ENCODE results near the gene ANKRD7.
"Not testable (repeated sequence)": the region's sequence is repeated elsewhere in the genome, so short reads cannot be mapped to it uniquely, and the experiment has no call there.

Gene ANKRD7

DNA sequence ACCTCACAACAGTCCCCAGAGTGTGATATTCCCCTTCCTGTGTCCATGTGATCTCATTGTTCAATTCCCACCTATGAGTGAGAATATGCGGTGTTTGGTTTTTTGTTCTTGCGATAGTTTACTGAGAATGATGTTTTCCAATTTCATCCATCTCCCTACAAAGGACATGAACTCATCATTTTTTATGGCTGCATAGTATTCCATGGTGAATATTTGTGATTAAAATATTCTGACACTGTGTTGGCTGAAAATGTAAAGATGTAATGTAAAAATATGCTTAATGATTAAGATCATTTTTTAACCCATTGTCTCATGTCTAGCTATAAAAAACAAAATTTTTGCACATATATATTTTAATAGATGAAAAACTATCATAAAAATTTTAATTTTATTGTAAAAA, 15.8 kb downstream of the ANKRD7 start:
- DNase-seq = not testable (repeated sequence)

DNA sequence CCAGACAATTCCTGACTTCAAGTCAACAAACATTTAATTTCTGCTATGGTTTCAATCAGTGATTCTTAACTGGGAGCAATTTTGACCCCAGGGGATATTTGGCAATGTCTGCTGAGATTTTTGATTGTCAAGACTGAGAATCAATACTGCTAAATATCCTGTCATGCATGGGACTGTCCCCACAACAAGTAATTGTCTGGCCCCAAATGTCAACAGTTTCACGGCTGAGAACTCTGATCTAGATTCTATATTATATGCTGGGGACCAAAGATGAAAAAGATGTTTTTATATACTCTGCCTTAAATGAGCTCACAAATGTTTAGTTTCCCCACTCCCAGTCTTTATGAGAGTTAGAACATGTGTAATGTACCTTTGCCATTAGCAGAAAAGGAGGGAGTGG, 19.2 kb downstream of the ANKRD7 start:
- DNase-seq = no peak

DNA sequence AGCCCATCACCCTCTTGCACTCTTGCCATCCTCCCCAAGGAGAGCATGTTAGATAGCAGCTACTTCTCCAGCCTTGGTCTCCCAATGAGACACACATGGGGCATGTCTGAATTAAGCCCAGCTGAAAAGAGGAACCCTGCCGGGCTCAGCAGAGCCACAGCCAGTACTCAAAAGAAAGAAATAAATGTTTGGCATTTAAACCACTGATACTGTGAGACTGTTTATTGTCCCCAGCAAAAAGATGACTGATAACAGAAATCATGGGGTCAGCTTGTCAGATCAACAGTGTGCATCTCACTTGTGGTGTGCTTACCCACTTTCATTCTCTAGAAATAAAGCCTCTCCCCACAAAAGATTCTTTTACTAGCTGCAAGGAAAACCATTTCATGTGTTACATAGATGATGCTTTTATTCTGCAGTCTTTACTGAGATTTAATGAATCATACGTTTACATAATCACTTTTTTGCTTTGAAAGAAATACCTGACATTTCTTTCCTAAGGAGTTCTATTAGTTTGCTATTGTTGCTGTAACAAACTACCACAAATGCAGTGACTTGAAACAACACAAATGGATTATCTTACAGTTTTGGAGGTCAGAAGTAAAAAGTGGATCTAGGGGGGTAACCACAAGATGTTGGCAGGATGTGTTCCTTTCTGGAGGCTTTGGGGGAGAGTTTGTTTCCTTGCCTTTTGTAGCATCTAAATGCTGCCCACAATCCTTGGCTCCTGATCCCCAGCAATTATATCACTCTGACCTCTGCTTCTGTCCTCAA, 20.9 kb downstream of the ANKRD7 start:
- DNase-seq = no peak

DNA sequence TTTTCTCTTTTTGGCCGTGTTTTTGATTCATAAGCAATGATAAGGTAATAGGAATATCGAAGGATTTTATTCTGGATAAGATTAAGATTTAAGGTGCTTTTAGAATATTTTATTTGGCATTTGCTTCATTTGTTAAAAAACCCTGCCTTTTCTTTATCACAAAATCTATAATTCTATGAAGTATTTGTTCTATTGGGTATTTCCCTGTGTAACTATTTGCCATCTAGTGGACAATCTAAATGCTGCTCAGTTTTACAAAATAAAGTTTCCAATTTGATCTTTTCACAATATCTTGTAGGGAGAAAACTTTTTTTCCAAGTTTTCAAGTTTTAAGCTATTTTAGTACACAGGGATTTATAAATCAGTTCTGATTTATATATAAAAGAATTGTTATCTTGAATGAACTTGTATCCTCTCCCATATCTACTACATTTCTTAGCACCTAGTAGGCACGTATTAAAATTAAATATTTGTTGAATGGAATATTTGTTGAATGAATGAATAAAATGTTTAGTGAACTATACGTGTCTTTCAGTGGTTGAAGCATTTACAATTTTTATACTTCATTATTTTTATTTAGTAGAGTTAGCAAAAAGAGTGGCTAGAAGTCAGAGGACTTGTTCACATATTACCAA, 26.5 kb downstream of the ANKRD7 start:
- DNase-seq = no peak

DNA sequence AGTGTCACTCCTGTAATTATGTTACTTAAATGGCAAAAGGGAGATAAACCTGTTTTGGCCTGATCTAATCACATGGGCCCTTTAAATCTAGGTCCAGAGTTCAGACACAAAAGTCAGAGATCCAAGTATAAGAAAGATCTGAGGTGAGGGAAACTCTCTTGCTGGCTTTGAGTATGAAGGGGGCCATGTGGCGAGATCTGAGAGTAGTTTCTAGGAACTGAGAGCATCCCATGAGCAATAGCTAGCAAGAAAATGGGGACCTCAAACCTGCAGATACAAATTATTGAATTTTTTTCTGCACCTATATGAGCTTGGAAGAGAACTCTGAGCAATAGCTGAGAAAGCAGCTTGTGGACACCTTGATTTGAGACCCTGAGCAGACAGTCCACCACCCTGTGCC, 27.6 kb downstream of the ANKRD7 start:
- DNase-seq = no peak

DNA sequence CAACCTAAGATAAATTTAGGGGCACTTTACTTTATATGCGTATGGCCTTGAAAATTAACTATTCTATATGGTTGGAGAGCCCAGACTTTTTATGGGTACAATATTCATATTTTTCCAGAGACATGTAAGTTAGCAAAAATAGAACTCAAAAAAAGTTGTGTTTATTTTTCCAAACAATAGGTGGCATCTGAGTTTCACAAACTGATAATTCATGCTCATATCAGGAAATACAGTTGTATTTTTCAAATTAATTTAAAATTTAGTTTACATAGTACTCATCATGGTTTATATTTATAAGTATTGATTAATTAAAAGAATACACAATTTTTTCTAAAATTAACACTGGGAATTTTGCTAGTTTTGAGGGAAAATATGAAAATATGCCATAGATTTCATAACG, 34.6 kb downstream of the ANKRD7 start:
- no peak for DNase-seq

DNA sequence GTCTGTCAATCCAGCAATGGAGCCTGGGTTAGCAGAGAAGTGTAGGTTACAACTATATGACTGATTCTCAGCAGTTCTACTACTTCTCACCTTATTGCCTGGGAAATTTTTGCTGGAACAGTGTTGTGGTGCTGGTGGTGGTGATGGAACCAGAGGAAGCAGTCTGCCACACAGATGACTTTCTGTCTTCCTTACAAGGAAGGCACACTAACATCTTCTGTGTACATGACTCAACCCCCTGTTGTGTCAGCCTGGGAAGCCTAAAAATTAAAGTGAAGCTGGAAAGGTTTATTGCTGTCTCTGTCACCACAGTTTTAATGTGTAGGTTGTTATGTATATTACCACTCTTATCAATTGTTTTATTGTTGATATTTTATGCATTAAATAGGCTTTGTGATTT, 40.3 kb downstream of the ANKRD7 start:
- DNase-seq = no peak

DNA sequence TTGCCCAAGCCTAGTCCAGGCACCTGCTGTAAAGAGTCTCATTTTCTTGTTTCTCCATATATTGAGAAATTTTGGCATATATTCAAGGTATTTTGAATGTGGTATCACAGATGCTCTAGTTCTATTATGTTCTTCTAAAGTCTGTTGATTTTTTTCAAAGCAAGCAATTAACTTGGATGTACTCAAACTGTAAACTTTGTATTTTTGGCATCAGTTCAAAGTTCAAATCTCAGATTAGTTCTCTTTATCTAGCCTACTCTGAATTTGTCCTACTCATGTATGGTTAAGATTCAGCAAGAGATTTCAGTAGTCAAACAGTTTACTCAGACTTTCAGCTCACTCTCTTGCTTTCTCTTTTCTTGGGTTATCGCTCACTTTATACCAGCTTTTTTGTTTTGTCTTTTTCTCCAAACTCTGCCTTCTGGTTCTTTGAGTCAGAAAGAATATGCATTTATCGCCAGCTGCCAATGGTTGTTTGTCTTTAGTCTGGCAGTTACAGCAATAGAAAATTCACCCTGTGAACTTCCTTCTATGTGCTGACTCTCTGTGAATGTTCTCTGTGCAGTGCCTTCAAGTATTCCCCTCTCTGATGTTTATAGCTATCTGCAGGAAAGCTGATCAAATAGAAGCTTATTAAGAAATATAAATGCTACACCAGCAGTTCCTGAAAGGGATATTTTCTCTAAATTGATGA, 56.0 kb downstream of the ANKRD7 start:
- DNase-seq = no peak

DNA sequence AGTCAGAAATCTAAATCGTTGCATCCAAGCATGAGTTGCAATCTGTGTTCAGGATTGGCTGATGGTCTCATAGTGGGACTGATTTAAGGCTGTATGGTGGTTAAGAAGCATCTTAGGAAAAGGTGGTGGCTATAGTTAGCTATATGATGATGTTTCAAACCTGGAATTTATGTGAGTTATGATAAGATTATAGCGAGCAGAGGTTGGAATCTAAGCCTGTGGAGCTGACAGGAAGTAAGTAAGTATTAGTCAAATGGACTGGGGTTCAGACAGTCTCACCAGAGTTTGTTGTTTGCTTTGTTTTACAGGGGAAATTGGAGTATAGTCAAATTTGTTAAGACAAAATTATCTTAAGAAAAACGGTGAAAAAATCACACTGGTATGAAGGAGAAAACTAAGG, 56.7 kb downstream of the ANKRD7 start:
- no peak for DNase-seq

DNA sequence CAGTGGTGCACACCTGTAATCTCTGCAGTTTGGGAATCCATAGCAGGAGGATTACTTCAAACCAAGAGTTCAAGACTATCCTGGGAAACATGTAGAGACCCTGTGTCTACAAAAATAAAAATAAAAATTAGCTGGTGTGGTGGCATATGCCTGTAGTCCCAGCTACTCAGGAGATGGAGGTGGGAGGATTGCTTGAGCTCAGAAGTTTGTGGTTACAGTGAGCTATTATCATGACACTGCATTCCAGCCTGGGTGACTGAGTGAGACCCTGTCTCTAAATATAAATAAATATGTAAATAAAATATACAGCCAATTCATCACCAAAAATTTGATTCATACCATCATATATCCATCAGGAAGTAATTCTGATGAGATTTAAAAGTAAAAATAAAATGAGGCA, 60.9 kb downstream of the ANKRD7 start:
- DNase-seq = no peak

DNA sequence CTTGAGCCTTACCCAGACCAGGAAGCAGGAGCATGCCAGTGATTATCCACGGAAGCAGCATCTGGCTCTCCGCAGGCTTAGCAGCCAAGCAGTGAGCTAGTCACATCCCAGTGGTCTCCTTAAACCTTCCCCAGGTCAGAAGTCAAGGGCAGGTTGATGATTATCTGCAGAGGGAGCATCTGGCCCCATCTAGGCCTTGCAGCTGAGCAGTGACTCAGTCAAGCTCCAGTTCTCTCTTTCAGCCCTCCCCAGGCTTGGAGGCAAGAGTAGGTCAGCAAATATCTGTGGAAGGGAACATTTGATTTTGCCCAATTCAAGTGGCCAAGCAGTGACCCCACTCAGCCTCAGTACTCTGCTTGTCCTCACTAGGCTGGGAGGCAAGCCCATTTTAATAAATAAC, 61.6 kb downstream of the ANKRD7 start:
- DNase-seq = no peak

DNA sequence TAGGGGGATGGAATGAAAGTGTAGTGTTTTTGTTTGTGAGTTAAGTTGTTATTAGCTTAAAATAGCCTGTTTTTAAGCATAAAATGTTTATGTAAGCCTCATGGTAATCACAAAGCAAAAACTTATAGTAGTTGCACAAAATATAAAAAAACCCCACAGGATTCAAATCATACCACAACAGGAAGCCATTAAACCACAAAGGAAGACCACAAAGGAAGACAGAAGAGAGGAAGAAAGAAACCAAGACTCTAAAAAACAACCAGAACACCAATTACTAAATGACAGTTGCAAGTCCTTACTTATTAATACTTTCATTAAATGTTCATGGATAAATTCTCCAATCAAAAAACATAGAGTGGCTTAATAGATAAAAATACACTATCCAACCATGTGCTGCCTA, 63.6 kb downstream of the ANKRD7 start:
- DNase-seq = no peak

DNA sequence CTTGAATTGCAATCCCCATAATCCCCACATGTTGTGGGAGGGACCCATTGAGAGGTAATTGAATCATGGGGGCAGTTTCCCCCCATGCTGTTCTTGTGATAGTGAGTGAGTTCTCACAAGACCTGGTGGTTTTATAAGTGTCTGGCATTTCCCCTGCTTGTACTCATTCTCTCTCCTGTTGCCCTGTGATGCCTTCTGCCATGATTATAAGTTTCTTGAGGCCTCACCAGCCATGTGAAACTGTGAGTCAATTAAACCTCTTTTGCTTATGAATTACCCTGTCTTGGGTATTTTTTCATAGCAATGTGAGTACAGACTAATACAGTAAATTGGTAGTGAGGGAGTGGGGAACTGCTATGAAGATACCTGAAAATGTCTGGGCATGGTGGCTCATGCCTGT, 65.0 kb downstream of the ANKRD7 start:
- DNase-seq = no peak
